Retinal pigment epithelial cell (primary cell): ENCODE measurements around the gene RERE.

Experiments used
- DNase-seq: peaks from one replicate; pipeline ENCODE4 v3.0.0-alpha.2; 2010; ENCODE audit warnings: low read depth
- H3K4me3 ChIP-seq: 2 replicates; pipeline ENCODE4 v1.5.1; 2011; ENCODE audit warnings: mild to moderate bottlenecking, low read length, control low read depth, moderate library complexity
- CTCF ChIP-seq: conservative IDR thresholded peaks from 2 replicates; pipeline ENCODE4 v1.5.1; 2011; ENCODE audit warnings: low read depth, low read length, control low read depth, inconsistent platforms

Gene RERE

GRCh38 chr1:8704866-8705506 lies 112.5 kb downstream of the RERE start:
- DNase-seq = no peak
- TF ChIP-seq CTCF = no peak
- H3K4me3 ChIP-seq = no peak overlapping the region

- peak; percentile 58 for DNase-seq
- peak; percentile 11 for TF ChIP-seq CTCF
- peak overlapping the region; percentile 51 for H3K4me3 ChIP-seq
Measured at GRCh38 chr1:8702850-8703810, 114.3 kb downstream of the RERE start.

- peak overlapping the region; percentile 48 for H3K4me3 ChIP-seq
- no peak for DNase-seq
Measured at GRCh38 chr1:8702472-8702849, 115.0 kb downstream of the RERE start.

GRCh38 chr1:8701794-8702471 lies 115.5 kb downstream of the RERE start:
- no peak for DNase-seq
- no peak for TF ChIP-seq CTCF
- H3K4me3 ChIP-seq = peak overlapping the region; percentile 48

More at GRCh38 chr1:8702472-8702849, 115.0 kb downstream of the RERE start:
- TF ChIP-seq CTCF = no peak

- no peak for DNase-seq
- TF ChIP-seq CTCF = no peak
- no peak overlapping the region for H3K4me3 ChIP-seq
Measured at GRCh38 chr1:8699679-8700078, 117.8 kb downstream of the RERE start.

GRCh38 chr1:8698937-8699447 lies 118.4 kb downstream of the RERE start:
- no peak for TF ChIP-seq CTCF
- no peak overlapping the region for H3K4me3 ChIP-seq
- no peak for DNase-seq
